WTC11 (cell line): ENCODE data around the gene SLC19A3. TPM values are rescaled to one million over a fixed set of nuclear protein-coding genes. Genes with fewer than 3 reads are reported as not detected.
A peak's percentile ranks its signal among the peaks of the same experiment; 100 is the strongest.
"Not testable (repeated sequence)": the region's sequence is repeated elsewhere in the genome, so short reads cannot be mapped to it uniquely, and the experiment has no call there.

Experiments used
- ATAC-seq: fragments of 200-7000 bp; cut with Tn5 transposase; 2 replicates; pipeline ENCODE4 v1.10.0; 2021; ENCODE audit warnings: mild to moderate bottlenecking, moderate library complexity
- CTCF ChIA-PET: fragments of 300-600 bp; sonication (Branson Sonifier 250); formaldehyde crosslinking; loops from one replicate; lab custom pipeline; 2021; ENCODE audit warnings: antibody characterized with exemption; lab: Charles Lee
- POLR2A ChIA-PET: fragments of 350-600 bp; sonication (Branson Sonifier 250); formaldehyde crosslinking; loops from one replicate; lab custom pipeline; 2021; ENCODE audit warnings: antibody characterized with exemption; lab: Charles Lee
- DNase-seq: peaks from one replicate; pipeline ENCODE4 v3.0.0; 2021; ENCODE audit warnings: low spot score
- H3K27ac Mint-ChIP-seq: 2 replicates; pipeline ENCODE4 v1.8.0; 2021; ENCODE audit warnings: mixed read lengths
- H3K27me3 Mint-ChIP-seq: 2 replicates; pipeline ENCODE4 v1.8.0; 2021; ENCODE audit warnings: low read depth, mild to moderate bottlenecking, moderate library complexity, mixed read lengths
- H3K36me3 Mint-ChIP-seq: 2 replicates; pipeline ENCODE4 v1.8.0; 2021; ENCODE audit warnings: mixed read lengths
- H3K4me1 Mint-ChIP-seq: 2 replicates; pipeline ENCODE4 v1.8.0; 2022; ENCODE audit warnings: mixed read lengths
- H3K4me3 Mint-ChIP-seq: 2 replicates; pipeline ENCODE4 v1.8.0; 2021; ENCODE audit warnings: mild to moderate bottlenecking, moderate library complexity, mixed read lengths
- H3K9me3 Mint-ChIP-seq: 2 replicates; pipeline ENCODE4 v1.8.0; 2021; ENCODE audit warnings: mixed read lengths
- ATF2 ChIP-seq: sonication (generic); formaldehyde crosslinking; IDR thresholded peaks from 2 replicates; pipeline ENCODE4 v1.8.1; 2022; ENCODE audit warnings: low read depth, missing genetic modification reagents, borderline replicate concordance
- ATF6 ChIP-seq: sonication (generic); formaldehyde crosslinking; IDR thresholded peaks from 2 replicates; pipeline ENCODE4 v1.8.1; 2023; ENCODE audit warnings: mild to moderate bottlenecking, missing genetic modification reagents
- CTCF ChIP-seq: fragments of 200-600 bp; IDR thresholded peaks from 2 replicates; pipeline ENCODE4 v1.8.0; 2022; ENCODE audit warnings: antibody characterized with exemption
- ELF4 ChIP-seq: sonication (generic); formaldehyde crosslinking; IDR thresholded peaks from 2 replicates; pipeline ENCODE4 v1.8.1; 2022; ENCODE audit warnings: low read depth, mild to moderate bottlenecking, moderate library complexity, missing genetic modification reagents
- ERG ChIP-seq: fragments of 250-450 bp; sonication (Bioruptor Pico); IDR thresholded peaks from 2 replicates; pipeline ENCODE4 v1.8.0; 2021; ENCODE audit warnings: mild to moderate bottlenecking
- GABPB1 ChIP-seq: sonication (generic); formaldehyde crosslinking; IDR thresholded peaks from 2 replicates; pipeline ENCODE4 v1.8.1; 2023; ENCODE audit warnings: mild to moderate bottlenecking, missing genetic modification reagents
- PRRX2 ChIP-seq: fragments of 250-450 bp; sonication (Bioruptor Pico); IDR thresholded peaks from 2 replicates; pipeline ENCODE4 v1.8.0; 2021; ENCODE audit warnings: mild to moderate bottlenecking
- TEAD1 ChIP-seq: sonication (generic); formaldehyde crosslinking; IDR thresholded peaks from 2 replicates; pipeline ENCODE4 v1.8.0; 2022; ENCODE audit warnings: mild to moderate bottlenecking, missing genetic modification reagents
- TP53 ChIP-seq: sonication (generic); formaldehyde crosslinking; IDR thresholded peaks from 2 replicates; pipeline ENCODE4 v1.8.1; 2023; ENCODE audit warnings: mild to moderate bottlenecking, missing genetic modification reagents
- USF1 ChIP-seq: sonication (generic); formaldehyde crosslinking; IDR thresholded peaks from 2 replicates; pipeline ENCODE4 v1.8.0; 2022; ENCODE audit warnings: mild to moderate bottlenecking, missing genetic modification reagents
- ZNF232 ChIP-seq: sonication (generic); formaldehyde crosslinking; IDR thresholded peaks from 2 replicates; pipeline ENCODE4 v1.8.0; 2022; ENCODE audit warnings: mild to moderate bottlenecking, missing genetic modification reagents
- ZNF423 ChIP-seq: fragments of 250-450 bp; sonication (Bioruptor Pico); IDR thresholded peaks from 2 replicates; pipeline ENCODE4 v2.1.2; 2022; ENCODE audit warnings: mild to moderate bottlenecking, moderate library complexity
- ZNF512 ChIP-seq: sonication (generic); formaldehyde crosslinking; IDR thresholded peaks from 2 replicates; pipeline ENCODE4 v1.8.1; 2022; ENCODE audit warnings: missing genetic modification reagents, borderline replicate concordance
- total RNA-seq: library from RNA; stranded (reverse); gene quantifications from 3 replicates; pipeline ENCODE4 v1.2.3, GENCODE V29; 2021

The SLC19A3 gene
- total RNA-seq, 1 experiment from 2014 or later = 6.5 TPM

GRCh38 chr2:227761740-227762476 is 44.1 kb upstream of the SLC19A3 start (continued):
- TF ChIP-seq ZNF512 (CRISPR knock-in tag) = no peak
- no peak for TF ChIP-seq ERG (CRISPR knock-in tag)
- TF ChIP-seq, all 79 proteins: peak for 0

GRCh38 chr2:227759411-227760118 is 41.7 kb upstream of the SLC19A3 start:
- TF ChIP-seq ELF4 (CRISPR knock-in tag) (no peak), ATF2 (CRISPR knock-in tag) (no peak), ZNF232 (CRISPR knock-in tag) (no peak)
- H3K27me3 Mint-ChIP-seq = no peaks in the 10 kb centered on the region; the same call in 1 of the 2 replicates
- ChIA-PET POLR2A (no interaction called here), CTCF (interaction anchor here (1.3 to 1.7 kb wide), 2 partner anchors 14 to 101 kb away, joined by 4 to 8 read pairs; no protein-coding TSS in a partner anchor)
- DNase-seq (no peak), ATAC-seq (peak; percentile 43)
- no peaks in the 10 kb centered on the region for H3K36me3 Mint-ChIP-seq
- H3K9me3 Mint-ChIP-seq = no peaks in the 10 kb centered on the region; the same call in 1 of the 2 replicates
- no peak overlapping the region for H3K4me3 Mint-ChIP-seq
- peak overlapping the region; percentile 0; the same call in 1 of the 2 replicates for H3K27ac Mint-ChIP-seq
- peaks cover 40% of the 10 kb centered on the region for H3K4me1 Mint-ChIP-seq

- POLR2A ChIA-PET, H3K36me3 Mint-ChIP-seq, H3K9me3 Mint-ChIP-seq, H3K27me3 Mint-ChIP-seq, H3K4me3 Mint-ChIP-seq, ATAC-seq, DNase-seq: not testable (repeated sequence)
- Mint-ChIP-seq H3K4me1 (peaks cover 40% of the 10 kb centered on the region), H3K27ac (peak overlapping the region; percentile 54; the same call in 1 of the 2 replicates)
- CTCF ChIA-PET = interaction anchor here (0.6 to 5.8 kb wide), 2 partner anchors 16 to 98 kb away, joined by 3 to 20 read pairs; no protein-coding TSS in a partner anchor
Measured at GRCh38 chr2:227756261-227756660, 38.4 kb upstream of the SLC19A3 start.

- Mint-ChIP-seq H3K9me3 (no peaks in the 10 kb centered on the region), H3K27me3 (no peaks in the 10 kb centered on the region), H3K4me1 (peaks cover 1% of the 10 kb centered on the region; the same call in 1 of the 2 replicates), H3K27ac (no peak overlapping the region; the same call in 1 of the 2 replicates), H3K36me3 (no peaks in the 10 kb centered on the region), H3K4me3 (no peak overlapping the region)
- POLR2A ChIA-PET = no interaction called here
- CTCF ChIA-PET = interaction anchor here (1.0 kb wide), 1 partner anchor 18 kb away, joined by 6 read pairs; no protein-coding TSS in a partner anchor
- ATAC-seq (peak; percentile 95), DNase-seq (peak; percentile 77)
- TF ChIP-seq PRRX2 (no peak), ATF2 (CRISPR knock-in tag) (no peak), ZNF423 (CRISPR knock-in tag) (no peak), USF1 (CRISPR knock-in tag) (no peak), CTCF (peak; percentile 74), GABPB1 (CRISPR knock-in tag) (no peak), TP53 (CRISPR knock-in tag) (no peak), TEAD1 (CRISPR knock-in tag) (peak; percentile 63; the same call in 1 of the 2 replicates), ATF6 (CRISPR knock-in tag) (no peak)
Measured at GRCh38 chr2:227748079-227748478, 30.3 kb upstream of the SLC19A3 start.
